ENCODE data around the gene TRABD2B. TPM values are rescaled to one million over a fixed set of nuclear protein-coding genes. Genes with fewer than 3 reads are reported as not detected.

Gene TRABD2B
- total and polyA plus RNA-seq, 2 donors (not counting 1 experiment from before 2014, with no cell fraction given): under 0.01 TPM; not detected in 1

- no peak overlapping the region for H3K4me2 ChIP-seq (ENCODE audit: extremely low read depth, insufficient read depth, low read length)
Measured at GRCh38 chr1:47940779-47941178, 56.4 kb downstream of the TRABD2B start.

GRCh38 chr1:47940326-47940725 lies 56.9 kb downstream of the TRABD2B start:
- DNase-seq (ENCODE audit: low read depth in 2 of 2): no peak
- no peak overlapping the region for H3K4me2 ChIP-seq (ENCODE audit: extremely low read depth, insufficient read depth, low read length)
- H3K36me3 ChIP-seq (ENCODE audit: control insufficient read depth, insufficient read depth, low read length): no peaks in the 10 kb centered on the region
- H3K4me1 ChIP-seq (ENCODE audit: control insufficient read depth, extremely low read depth, insufficient read depth, low read length): no peaks in the 10 kb centered on the region
- H4K20me1 ChIP-seq (ENCODE audit: control insufficient read depth, extremely low read depth, insufficient read depth, low read length): no peaks in the 10 kb centered on the region
- no peaks in the 10 kb centered on the region for H3K27me3 ChIP-seq (ENCODE audit: control insufficient read depth, insufficient read depth, low read length)
- no peak overlapping the region for H3K4me3 ChIP-seq (replicated peaks in 1 of 4; ENCODE audit: control extremely low read depth in 1 of 4, insufficient read depth in 1 of 4, low read depth in 3 of 4, low read length in 4 of 4)
- H3K79me2 ChIP-seq (ENCODE audit: control insufficient read depth, insufficient read depth, low read length): no peaks in the 10 kb centered on the region
- no peak overlapping the region for H2AFZ ChIP-seq (ENCODE audit: low read length)
- no peak for TF ChIP-seq EZH2 (IDR thresholded peaks at IDR 0.05; ENCODE audit: low read length, missing control alignments)
- TF ChIP-seq CTCF (conservative IDR thresholded peaks at IDR 0.05 in 1 of 2, IDR thresholded peaks at IDR 0.05 in 1 of 2; ENCODE audit: low read depth in 1 of 2, low read length in 2 of 2): no peak
- H3K9ac ChIP-seq (ENCODE audit: insufficient read depth, low read length): no peak overlapping the region
- H3K27ac ChIP-seq (ENCODE audit: insufficient read depth, low read length): no peak overlapping the region
- H3K9me3 ChIP-seq (ENCODE audit: control insufficient read depth, insufficient read depth, low read depth, low read length): no peaks in the 10 kb centered on the region

More at GRCh38 chr1:47940779-47941178, 56.4 kb downstream of the TRABD2B start:
- no peak overlapping the region for H3K27ac ChIP-seq (ENCODE audit: insufficient read depth, low read length)
- H4K20me1 ChIP-seq (ENCODE audit: control insufficient read depth, extremely low read depth, insufficient read depth, low read length): no peaks in the 10 kb centered on the region
- H3K27me3 ChIP-seq (ENCODE audit: control insufficient read depth, insufficient read depth, low read length): no peaks in the 10 kb centered on the region
- H2AFZ ChIP-seq (ENCODE audit: low read length): no peak overlapping the region
- H3K9ac ChIP-seq (ENCODE audit: insufficient read depth, low read length): no peak overlapping the region
- no peaks in the 10 kb centered on the region for H3K9me3 ChIP-seq (ENCODE audit: control insufficient read depth, insufficient read depth, low read depth, low read length)
- H3K4me1 ChIP-seq (ENCODE audit: control insufficient read depth, extremely low read depth, insufficient read depth, low read length): no peaks in the 10 kb centered on the region
- no peak overlapping the region for H3K4me3 ChIP-seq (replicated peaks in 1 of 4; ENCODE audit: control extremely low read depth in 1 of 4, insufficient read depth in 1 of 4, low read depth in 3 of 4, low read length in 4 of 4)
- peak in 1 of 2 donors; percentile 23 for DNase-seq (ENCODE audit: low read depth in 2 of 2)
- H3K79me2 ChIP-seq (ENCODE audit: control insufficient read depth, insufficient read depth, low read length): no peaks in the 10 kb centered on the region
- H3K36me3 ChIP-seq (ENCODE audit: control insufficient read depth, insufficient read depth, low read length): no peaks in the 10 kb centered on the region
- TF ChIP-seq EZH2 (IDR thresholded peaks at IDR 0.05; ENCODE audit: low read length, missing control alignments): no peak
- no peak for TF ChIP-seq CTCF (conservative IDR thresholded peaks at IDR 0.05 in 1 of 2, IDR thresholded peaks at IDR 0.05 in 1 of 2; ENCODE audit: low read depth in 1 of 2, low read length in 2 of 2)

GRCh38 chr1:47938520-47938919 lies 58.7 kb downstream of the TRABD2B start:
- Histone ChIP-seq H3K27me3 (ENCODE audit: control insufficient read depth, insufficient read depth, low read length) (no peaks in the 10 kb centered on the region), H3K9ac (ENCODE audit: insufficient read depth, low read length) (no peak overlapping the region)

More at GRCh38 chr1:47938520-47938919, 58.7 kb downstream of the TRABD2B start:
- no peaks in the 10 kb centered on the region for H3K79me2 ChIP-seq (ENCODE audit: control insufficient read depth, insufficient read depth, low read length)
- H4K20me1 ChIP-seq (ENCODE audit: control insufficient read depth, extremely low read depth, insufficient read depth, low read length): no peaks in the 10 kb centered on the region
- no peak overlapping the region for H3K27ac ChIP-seq (ENCODE audit: insufficient read depth, low read length)
- no peak overlapping the region for H3K4me2 ChIP-seq (ENCODE audit: extremely low read depth, insufficient read depth, low read length)
- H3K4me1 ChIP-seq (ENCODE audit: control insufficient read depth, extremely low read depth, insufficient read depth, low read length): no peaks in the 10 kb centered on the region
- DNase-seq (ENCODE audit: low read depth in 2 of 2): no peak
- no peaks in the 10 kb centered on the region for H3K9me3 ChIP-seq (ENCODE audit: control insufficient read depth, insufficient read depth, low read depth, low read length)
- no peak for TF ChIP-seq EZH2 (IDR thresholded peaks at IDR 0.05; ENCODE audit: low read length, missing control alignments)
- no peak for TF ChIP-seq CTCF (conservative IDR thresholded peaks at IDR 0.05 in 1 of 2, IDR thresholded peaks at IDR 0.05 in 1 of 2; ENCODE audit: low read depth in 1 of 2, low read length in 2 of 2)
- H2AFZ ChIP-seq (ENCODE audit: low read length): no peak overlapping the region
- no peak overlapping the region for H3K4me3 ChIP-seq (replicated peaks in 1 of 4; ENCODE audit: control extremely low read depth in 1 of 4, insufficient read depth in 1 of 4, low read depth in 3 of 4, low read length in 4 of 4)
- H3K36me3 ChIP-seq (ENCODE audit: control insufficient read depth, insufficient read depth, low read length): no peaks in the 10 kb centered on the region
